Caco-2 (cell line): ENCODE results near the gene GGCT. TPM values are rescaled to one million over a fixed set of nuclear protein-coding genes. Genes with fewer than 3 reads are reported as not detected.

Experiments used
- BruUV-seq: library from RNA; stranded (reverse); fragments of 400-500 nt; replicated peaks from 2 replicates; lab custom pipeline; 2021; lab: Mats Ljungman, UMichigan
- CTCF ChIA-PET: fragments of 300-600 bp; sonication (Branson Sonifier 250); formaldehyde crosslinking; loops from one replicate; lab custom pipeline; 2022; ENCODE audit warnings: antibody characterized with exemption; lab: Charles Lee
- POLR2A ChIA-PET: fragments of 300-600 bp; sonication (Branson Sonifier 250); formaldehyde crosslinking; loops from one replicate; lab custom pipeline; 2022; ENCODE audit warnings: antibody characterized with exemption; lab: Charles Lee
- DNase-seq, 2 experiments: peaks; one replicate each; pipeline versions ENCODE4 v3.0.0 to v3.0.0-alpha.2; 2020 to 2022
- H3K27me3 ChIP-seq: replicated peaks from 2 replicates; pipeline ENCODE4 v1.6.0; 2011; ENCODE audit warnings: low read length; ENCODE audit not compliant: control insufficient read depth, insufficient read depth
- H3K36me3 ChIP-seq: 2 replicates; pipeline ENCODE4 v1.5.1; 2011; ENCODE audit warnings: low read length; ENCODE audit not compliant: control insufficient read depth, insufficient read depth
- H3K4me1 ChIP-seq: fragments of 250-450 bp; sonication (Bioruptor Pico); 2 replicates; pipeline ENCODE4 v1.5.1; 2020; ENCODE audit warnings: mild to moderate bottlenecking
- H3K4me3 ChIP-seq: 2 replicates; pipeline ENCODE4 v1.5.1; 2011; ENCODE audit warnings: low read depth, mild to moderate bottlenecking, control low read depth, low read length
- H3K9me3 ChIP-seq: fragments of 250-450 bp; sonication (Bioruptor Pico); 2 replicates; pipeline ENCODE4 v1.5.1; 2020; ENCODE audit warnings: mild to moderate bottlenecking, moderate library complexity
- H3K27ac Mint-ChIP-seq: one replicate; pipeline ENCODE4 v1.8.0; 2022; ENCODE audit warnings: mixed read lengths; ENCODE audit not compliant: unreplicated experiment
- H3K27me3 Mint-ChIP-seq: one replicate; pipeline ENCODE4 v1.8.0; 2022; ENCODE audit warnings: mixed read lengths; ENCODE audit not compliant: insufficient read depth, unreplicated experiment
- H3K36me3 Mint-ChIP-seq: one replicate; pipeline ENCODE4 v1.8.0; 2022; ENCODE audit warnings: mild to moderate bottlenecking, mixed read lengths; ENCODE audit not compliant: insufficient read depth, unreplicated experiment
- H3K4me1 Mint-ChIP-seq: one replicate; pipeline ENCODE4 v1.8.0; 2022; ENCODE audit warnings: low read depth, mixed read lengths; ENCODE audit not compliant: unreplicated experiment
- H3K4me3 Mint-ChIP-seq: one replicate; pipeline ENCODE4 v1.8.0; 2022; ENCODE audit warnings: mild to moderate bottlenecking, moderate library complexity, mixed read lengths; ENCODE audit not compliant: unreplicated experiment
- H3K9me3 Mint-ChIP-seq: one replicate; pipeline ENCODE4 v1.8.0; 2022; ENCODE audit warnings: mixed read lengths; ENCODE audit not compliant: unreplicated experiment
- CTCF ChIP-seq, 2 experiments: fragments of 200-600 bp in 1 of 2; IDR thresholded peaks; 1 replicate in 1 of 2; 2 replicates in 1 of 2; pipeline versions ENCODE4 v1.5.1 to v1.8.0; 2011 to 2022; ENCODE audit warnings: antibody characterized with exemption in 1 of 2, control low read depth in 1 of 2, inconsistent platforms in 1 of 2, low read depth in 1 of 2, low read length in 1 of 2, mild to moderate bottlenecking in 1 of 2, moderate library complexity in 1 of 2; ENCODE audit not compliant: insufficient read depth in 1 of 2, severe bottlenecking in 1 of 2, unreplicated experiment in 1 of 2
- intact Hi-C: fragments of 100-400 bp; cut with micrococcal nuclease; formaldehyde crosslinking; loops from one replicate; pipeline ENCODE4 v1.10.0; 2022; ENCODE audit not compliant: unreplicated experiment
- total RNA-seq: library from RNA; stranded (reverse); gene quantifications from 2 replicates; pipeline ENCODE4 v1.2.3, GENCODE V29; 2022

The GGCT gene
- total RNA-seq, 1 experiment from 2014 or later = 75.2 TPM

- Mint-ChIP-seq H3K4me3 (peak overlapping the region; percentile 80), H3K4me1 (peaks cover 16% of the 10 kb centered on the region), H3K27ac (no peak overlapping the region), H3K36me3 (peaks cover 43% of the 10 kb centered on the region), H3K27me3 (no peaks in the 10 kb centered on the region), H3K9me3 (no peaks in the 10 kb centered on the region)
- intact Hi-C loops = no loop called here
- POLR2A ChIA-PET = no interaction called here
- no peak overlapping the region for H3K4me3 ChIP-seq
- no peak for DNase-seq
- CTCF ChIA-PET = no interaction called here
- TF ChIP-seq CTCF (IDR thresholded peaks at IDR 0.05; ENCODE audit: insufficient read depth in 1 of 2, low read depth in 1 of 2, low read length in 1 of 2, severe bottlenecking in 1 of 2, unreplicated experiment in 1 of 2) = no peak
- BruUV-seq = no TSS peak
- H3K36me3 ChIP-seq = no peaks in the 10 kb centered on the region
- no peaks in the 10 kb centered on the region for H3K27me3 ChIP-seq
- H3K9me3 ChIP-seq = no peaks in the 10 kb centered on the region
- H3K4me1 ChIP-seq = no peaks in the 10 kb centered on the region
These were observed 2.0 kb downstream of the GGCT start for GRCh38 chr7:30502470-30503251.

DNA sequence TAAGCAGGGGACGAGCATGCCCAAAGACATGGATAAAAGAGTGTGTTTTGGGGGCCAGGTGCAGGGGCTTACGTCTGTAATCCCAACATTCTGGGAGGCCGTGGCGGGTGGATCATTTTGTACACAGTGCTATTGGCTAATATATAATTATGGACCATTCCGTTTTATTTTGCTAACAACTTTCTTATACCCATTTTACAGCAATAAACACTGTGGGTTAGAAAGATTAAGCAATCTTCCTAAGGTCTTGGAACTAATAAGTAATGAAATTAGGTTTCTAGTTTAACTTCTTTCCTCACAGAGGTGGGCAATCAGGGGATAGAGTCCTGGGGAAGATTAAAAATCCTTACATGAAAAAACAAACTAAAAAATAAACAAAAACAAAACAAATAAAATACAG lies 3.4 kb downstream of the GGCT start:
- intact Hi-C loops = no loop called here
- BruUV-seq = no TSS peak
- no peak for DNase-seq
- Mint-ChIP-seq H3K9me3 (no peaks in the 10 kb centered on the region), H3K4me1 (peaks cover 16% of the 10 kb centered on the region), H3K27ac (no peak overlapping the region), H3K4me3 (no peak overlapping the region), H3K36me3 (peaks cover 53% of the 10 kb centered on the region), H3K27me3 (no peaks in the 10 kb centered on the region)
- Histone ChIP-seq H3K4me1 (no peaks in the 10 kb centered on the region), H3K27me3 (no peaks in the 10 kb centered on the region), H3K36me3 (no peaks in the 10 kb centered on the region), H3K4me3 (no peak overlapping the region), H3K9me3 (no peaks in the 10 kb centered on the region)
- ChIA-PET CTCF (no interaction called here), POLR2A (no interaction called here)
- no peak for TF ChIP-seq CTCF (IDR thresholded peaks at IDR 0.05; ENCODE audit: insufficient read depth in 1 of 2, low read depth in 1 of 2, low read length in 1 of 2, severe bottlenecking in 1 of 2, unreplicated experiment in 1 of 2)

DNA sequence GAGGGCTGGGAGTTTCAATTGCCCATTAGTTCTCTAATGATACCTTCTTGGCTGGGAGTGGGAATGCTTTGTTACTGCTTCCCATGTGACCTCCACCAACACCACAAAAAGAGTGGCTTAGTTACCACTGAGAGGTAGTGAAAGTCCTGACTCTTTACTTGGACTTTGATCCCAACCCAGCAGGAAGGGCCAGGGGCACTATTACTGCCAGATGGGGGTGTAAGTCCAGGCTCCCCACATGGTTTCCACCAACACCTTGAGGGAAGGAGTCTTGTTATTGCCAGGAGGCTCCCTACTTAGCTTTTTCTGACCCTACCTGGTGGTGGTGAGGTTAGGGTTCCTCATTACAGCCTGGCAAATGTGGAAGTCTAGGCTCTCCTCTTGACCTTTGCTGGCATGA lies 11.4 kb downstream of the GGCT start:
- intact Hi-C loops = no loop called here

More for the DNA sequence above, 11.4 kb downstream of the GGCT start:
- H3K27me3 ChIP-seq = no peaks in the 10 kb centered on the region
- H3K4me3 ChIP-seq = no peak overlapping the region
- peaks cover 22% of the 10 kb centered on the region for H3K9me3 Mint-ChIP-seq
- ChIA-PET POLR2A (no interaction called here), CTCF (no interaction called here)
- DNase-seq = no peak
- no TSS peak for BruUV-seq
- H3K36me3 Mint-ChIP-seq = peaks cover 19% of the 10 kb centered on the region
- H3K4me3 Mint-ChIP-seq = no peak overlapping the region
- H3K27ac Mint-ChIP-seq = no peak overlapping the region
- H3K36me3 ChIP-seq = no peaks in the 10 kb centered on the region
- H3K4me1 ChIP-seq = peaks cover 5% of the 10 kb centered on the region
- no peaks in the 10 kb centered on the region for H3K4me1 Mint-ChIP-seq
- peaks cover 15% of the 10 kb centered on the region; the same call in 1 of the 2 replicates for H3K9me3 ChIP-seq
- TF ChIP-seq CTCF (IDR thresholded peaks at IDR 0.05; ENCODE audit: insufficient read depth in 1 of 2, low read depth in 1 of 2, low read length in 1 of 2, severe bottlenecking in 1 of 2, unreplicated experiment in 1 of 2) = no peak
- peaks cover 4% of the 10 kb centered on the region for H3K27me3 Mint-ChIP-seq
